GM10266 (cell line): Measurements from ENCODE around the gene AP1S3.

ENCODE experiments used
- DNase-seq: peaks from one replicate; pipeline ENCODE4 v3.0.0; 2012; ENCODE audit errors: extremely low spot score
- CTCF ChIP-seq: IDR thresholded peaks from 2 replicates; pipeline ENCODE4 v1.5.1; 2012; ENCODE audit warnings: mild to moderate bottlenecking, low read depth; ENCODE audit not compliant: control insufficient read depth, insufficient read depth; ENCODE audit errors: missing control alignments

The AP1S3 gene

DNA sequence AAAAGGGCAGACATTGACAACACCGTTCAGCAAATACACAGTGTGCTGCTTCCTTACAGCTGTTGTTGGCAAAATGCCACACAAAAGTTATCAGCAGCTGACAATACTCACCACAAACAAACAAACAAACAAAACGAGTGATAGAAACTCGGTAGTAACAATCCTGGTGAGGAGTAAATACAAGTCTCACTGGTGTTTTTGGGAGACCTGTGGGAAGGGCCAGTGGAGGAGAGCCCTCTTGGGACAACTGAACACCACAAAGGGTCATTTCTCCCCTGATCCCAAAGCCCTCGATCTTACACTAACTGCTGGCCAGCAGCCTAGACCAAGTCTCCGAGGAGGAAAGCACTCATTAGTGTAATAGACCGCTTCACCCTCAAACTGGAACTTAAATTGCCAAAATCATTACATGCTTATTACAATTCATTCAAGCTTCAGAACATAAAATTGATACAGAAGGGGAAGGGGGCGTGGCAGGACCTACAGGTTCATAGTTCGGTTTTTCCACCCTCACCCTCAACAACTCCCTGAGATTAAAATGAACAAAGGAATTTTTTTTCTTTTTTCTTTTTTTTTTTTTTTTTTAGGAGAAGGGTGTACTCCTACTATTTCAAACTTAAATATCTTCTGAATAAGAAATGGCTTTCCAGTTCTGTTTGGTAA lies 5.0 kb downstream of the AP1S3 start:
- TF ChIP-seq CTCF = no peak
- no peak for DNase-seq

DNA sequence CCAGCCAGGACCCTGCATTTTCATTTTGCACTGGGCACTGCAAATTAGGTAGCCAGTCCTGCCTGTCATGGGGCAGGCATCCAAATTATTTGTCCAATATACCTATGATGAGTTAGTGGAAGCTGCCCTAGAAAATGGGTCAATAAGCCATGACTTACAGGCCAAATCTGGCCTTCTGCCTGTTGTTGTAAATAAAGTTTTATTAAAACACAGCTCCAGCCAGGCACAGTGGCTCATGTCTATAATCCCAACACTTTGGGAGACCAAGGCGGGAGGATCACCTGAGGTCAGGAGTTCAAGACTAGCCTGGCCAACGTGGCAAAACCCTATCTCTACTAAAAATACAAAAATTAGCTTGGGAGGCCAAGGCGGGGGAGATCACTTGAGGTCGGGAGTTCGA lies 8.3 kb downstream of the AP1S3 start:
- no peak for DNase-seq
- no peak for TF ChIP-seq CTCF

- no peak for DNase-seq
- no peak for TF ChIP-seq CTCF
Measured at GRCh38 chr2:223828314-223828713, 9.1 kb downstream of the AP1S3 start.

DNA sequence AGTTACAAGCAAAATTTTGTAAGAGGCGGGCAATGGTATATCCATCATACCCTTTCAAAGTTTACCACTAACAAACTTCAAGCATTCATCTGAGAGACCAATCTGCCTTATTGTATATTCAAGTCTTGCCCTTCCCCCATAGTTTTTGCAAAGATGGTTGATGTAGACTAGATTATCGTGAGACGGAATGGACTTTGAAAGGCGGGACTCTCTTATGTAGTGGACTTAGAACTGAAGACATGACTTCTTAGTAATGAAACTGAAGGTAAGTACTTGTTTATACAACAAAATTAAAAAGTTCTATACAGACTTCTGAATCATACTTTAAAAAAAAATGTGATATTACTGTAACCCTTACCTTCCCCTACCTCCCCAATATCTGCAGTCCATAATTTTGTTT lies 10.4 kb downstream of the AP1S3 start:
- no peak for DNase-seq
- TF ChIP-seq CTCF = no peak

- TF ChIP-seq CTCF = no peak
- DNase-seq = no peak
Measured at GRCh38 chr2:223824301-223824700, 13.1 kb downstream of the AP1S3 start.

GRCh38 chr2:223822818-223823217 lies 14.6 kb downstream of the AP1S3 start:
- no peak for TF ChIP-seq CTCF

GRCh38 chr2:223820549-223820948 lies 16.8 kb downstream of the AP1S3 start:
- no peak for TF ChIP-seq CTCF
- no peak for DNase-seq

More at GRCh38 chr2:223822818-223823217, 14.6 kb downstream of the AP1S3 start:
- DNase-seq = no peak
